GM18526 (cell line): ENCODE measurements around the gene WDR62.

ENCODE experiments used
- POLR2A ChIP-seq: IDR thresholded peaks from 3 replicates; pipeline ENCODE4 v1.6.1; 2011; ENCODE audit not compliant: insufficient read length; ENCODE audit errors: extremely low read depth

The WDR62 gene

GRCh38 chr19:36054733-36055686, at the start of gene WDR62:
Gene WDR62 (plus strand): TSS chr19:36054897. CDS start chr19:36054972, 75 bp downstream.
- TF ChIP-seq POLR2A: peak; percentile 41

- no peak for TF ChIP-seq POLR2A
These were observed 47.7 kb upstream of the WDR62 start for GRCh38 chr19:36006955-36007354.

- TF ChIP-seq POLR2A: no peak
These were observed 46.2 kb upstream of the WDR62 start, which contains the start of gene SYNE4 for GRCh38 chr19:36008336-36008978. Gene SYNE4 (minus strand): TSS chr19:36008813. CDS start chr19:36008681, 132 bp downstream.

- no peak for TF ChIP-seq POLR2A
These were observed 45.5 kb upstream of the WDR62 start for GRCh38 chr19:36009220-36009619.

GRCh38 chr19:36009633-36010379, 44.9 kb upstream of the WDR62 start:
- TF ChIP-seq POLR2A: no peak

GRCh38 chr19:36010402-36010801, 44.3 kb upstream of the WDR62 start:
- no peak for TF ChIP-seq POLR2A

GRCh38 chr19:36013280-36014011, 41.3 kb upstream of the WDR62 start:
- no peak for TF ChIP-seq POLR2A

GRCh38 chr19:36014012-36014924, 40.4 kb upstream of the WDR62 start, which contains the start of gene ALKBH6:
Gene ALKBH6 (minus strand): TSS chr19:36014213. CDS start chr19:36013397, 816 bp downstream.
- peak; percentile 67 for TF ChIP-seq POLR2A

GRCh38 chr19:36019061-36019670, 35.5 kb upstream of the WDR62 start:
- TF ChIP-seq POLR2A: no peak

GRCh38 chr19:36023432-36023831, 31.3 kb upstream of the WDR62 start:
- no peak for TF ChIP-seq POLR2A

- no peak for TF ChIP-seq POLR2A
These were observed 29.2 kb upstream of the WDR62 start for GRCh38 chr19:36025541-36025940.

- no peak for TF ChIP-seq POLR2A
These were observed 28.4 kb upstream of the WDR62 start for GRCh38 chr19:36026091-36026876.
